Right atrium auricular region (tissue), 2 donors: Measurements from ENCODE around the gene IPO11. TPM values are rescaled to one million over a fixed set of nuclear protein-coding genes. Genes with fewer than 3 reads are reported as not detected.

Source experiments
- total RNA-seq, 2 donors: library from RNA; depleted of rRNA; stranded (reverse); fragments of >200 nt; gene quantifications; one replicate each; pipeline ENCODE4 v1.1.0, GENCODE V29; 2016

Gene IPO11
- total RNA-seq, 2 donors from 2014 or later, result 19.2 to 24.6 TPM

Other genes with a start within 250 kb of the IPO11 start
- gene KIF2A, start 106.6 kb upstream of the IPO11 start, total RNA-seq, result 10 to 100 TPM; 10.3 to 16.3 TPM
- gene DIMT1, start 8.9 kb upstream of the IPO11 start, total RNA-seq, result 10 to 100 TPM; 23.0 to 25.1 TPM
- 1 to 10 TPM; 1.9 to 2.1 TPM for gene LRRC70, start 166.1 kb downstream of the IPO11 start, total RNA-seq